ENCODE results near the gene CMTM6.

DNA sequence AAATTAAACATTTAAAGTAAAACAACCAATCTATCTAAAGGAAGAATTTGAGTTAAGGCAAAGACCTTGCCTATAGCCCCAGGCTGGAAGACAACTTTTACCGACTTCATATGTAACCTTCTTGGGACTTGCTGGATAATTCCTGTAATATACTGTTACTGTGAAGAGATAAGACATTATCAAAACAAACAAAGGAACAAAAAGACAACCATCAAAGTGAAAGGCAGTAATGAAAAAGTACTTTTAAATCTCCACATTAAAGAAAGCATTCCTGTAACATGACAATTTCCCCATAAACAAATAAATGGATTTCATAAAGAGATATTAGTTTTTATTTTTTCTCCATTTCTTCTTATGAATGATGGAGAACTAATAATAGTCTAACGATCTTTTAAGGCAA is 2.4 kb downstream of the CMTM6 start:
- TF ChIP-seq, protein P1, sequence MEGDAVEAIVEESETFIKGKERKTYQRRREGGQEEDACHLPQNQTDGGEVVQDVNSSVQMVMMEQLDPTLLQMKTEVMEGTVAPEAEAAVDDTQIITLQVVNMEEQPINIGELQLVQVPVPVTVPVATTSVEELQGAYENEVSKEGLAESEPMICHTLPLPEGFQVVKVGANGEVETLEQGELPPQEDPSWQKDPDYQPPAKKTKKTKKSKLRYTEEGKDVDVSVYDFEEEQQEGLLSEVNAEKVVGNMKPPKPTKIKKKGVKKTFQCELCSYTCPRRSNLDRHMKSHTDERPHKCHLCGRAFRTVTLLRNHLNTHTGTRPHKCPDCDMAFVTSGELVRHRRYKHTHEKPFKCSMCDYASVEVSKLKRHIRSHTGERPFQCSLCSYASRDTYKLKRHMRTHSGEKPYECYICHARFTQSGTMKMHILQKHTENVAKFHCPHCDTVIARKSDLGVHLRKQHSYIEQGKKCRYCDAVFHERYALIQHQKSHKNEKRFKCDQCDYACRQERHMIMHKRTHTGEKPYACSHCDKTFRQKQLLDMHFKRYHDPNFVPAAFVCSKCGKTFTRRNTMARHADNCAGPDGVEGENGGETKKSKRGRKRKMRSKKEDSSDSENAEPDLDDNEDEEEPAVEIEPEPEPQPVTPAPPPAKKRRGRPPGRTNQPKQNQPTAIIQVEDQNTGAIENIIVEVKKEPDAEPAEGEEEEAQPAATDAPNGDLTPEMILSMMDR (IDR thresholded peaks at IDR 0.05) = no peak
- TF ChIP-seq POLR2AphosphoS5 (IDR thresholded peaks at IDR 0.05) (no peak), POLR2A (IDR thresholded peaks at IDR 0.05) (no peak), EP300 (IDR thresholded peaks at IDR 0.05) (no peak)

Data from sigmoid colon (tissue), 4 donors.